ENCODE results near the gene DAP3.

GRCh38 chr1:155776414-155776813 lies 87.5 kb downstream of the DAP3 start:
- TF ChIP-seq CTCF (IDR thresholded peaks at IDR 0.05 in 4 of 5, conservative IDR thresholded peaks at IDR 0.05 in 1 of 5): no peak
- no peak for TF ChIP-seq POLR2A (IDR thresholded peaks at IDR 0.05)

Data from gastrocnemius medialis (tissue), 4 donors.